Pancreas (tissue), 10 donors: ENCODE data around the gene PMP22. TPM values are rescaled to one million over a fixed set of nuclear protein-coding genes. Genes with fewer than 3 reads are reported as not detected.
A peak's percentile ranks its signal among the peaks of the same experiment; 100 is the strongest.

ENCODE experiments used
- ATAC-seq, 4 donors: fragments of 200-7000 bp; cut with Tn5 transposase; one replicate each; pipeline versions ENCODE4 v1.8.0 to v1.9.1; 2020; ENCODE audit warnings: mild to moderate bottlenecking in 4 of 4, moderate library complexity in 4 of 4
- DNase-seq, 6 donors: peaks; one replicate each; pipeline ENCODE4 v3.0.0-alpha.2; 2020
- FAIRE-seq: peaks from 2 replicates; lab custom pipeline; 2012; peaks lifted over from hg19 to GRCh38; lab: Jason Lieb, UNC
- H3K27ac ChIP-seq, 4 donors: fragments of 200-600 bp; sonication (generic); 1 replicate in 3 of 4; 2 replicates in 1 of 4; pipeline versions ENCODE4 v1.5.0 to v1.8.0; 2020
- H3K27me3 ChIP-seq, 4 donors: fragments of 200-600 bp; one replicate each; pipeline ENCODE4 v1.8.0; 2021
- H3K36me3 ChIP-seq, 3 donors: fragments of 200-600 bp; sonication (generic) in 1 of 3; one replicate each; pipeline versions ENCODE4 v1.5.0 to v1.8.0; 2020 to 2021
- H3K4me1 ChIP-seq, 3 donors: fragments of 200-600 bp; one replicate each; pipeline ENCODE4 v1.8.0; 2021
- H3K4me3 ChIP-seq, 4 donors: fragments of 200-600 bp; sonication (generic) in 2 of 4; one replicate each; pipeline versions ENCODE4 v1.5.0 to v1.8.0; 2020 to 2021
- H3K9me3 ChIP-seq, 4 donors: fragments of 200-600 bp; one replicate each; pipeline ENCODE4 v1.8.0; 2021
- WGBS, 2 donors: extraction: QIAGEN DNeasy Blood & Tissue Kit; methylation state at CpG; one replicate each; pipeline ENCODE4 v1.1.7; 2013; 5-methylcytosine and 5-hydroxymethylcytosine counted together
- intact Hi-C, 3 donors: fragments of 100-400 bp; cut with DNase I; formaldehyde crosslinking; loops; one replicate each; pipeline versions ENCODE4 v1.11.1 to v1.14.2; 2022
- polyA plus RNA-seq, 2 donors: library from polyadenylated mRNA; stranded (reverse); fragments of 200-250 nt; gene quantifications; one replicate each; pipeline ENCODE4 v1.2.3, GENCODE V29; 2013
- total RNA-seq, 6 donors: library from RNA; stranded (reverse); fragmentation: NEBNext Ultra II Directional in 4 of 6; extraction: Animal tissue kit (Norgen Biotek cat#: 25700) in 4 of 6; gene quantifications; one replicate each; pipeline versions ENCODE4 v1.2.1 to v1.2.4, GENCODE V29; 2021 to 2023
- TF ChIP-seq, protein P1 (sequence below), 4 donors: fragments of 200-600 bp; sonication (generic) in 3 of 4; IDR thresholded peaks; one replicate each; pipeline versions ENCODE4 v1.5.0 to v1.8.0; 2021; ENCODE audit warnings: antibody characterized with exemption in 4 of 4
- donor health status: healthy with polysubstance abuse.
- donor health status: DM: no; HTN: no; CAD: no; lungs with moderate emphysema.
- donor health status: DM: no; HTN: no; CAD: no.
- donor health status: control.
- donor health status: control.
- donor health status: Bipolar disorder and iron deficiency.
- donor health status: DM: yes; HTN: yes; CAD: no.
- donor health status: DM: no; HTN: no; CAD: no.
- donor health status: DM: no; HTN: no; CAD: no.
- donor health status: DM: yes; HTN: yes; CAD: no.

PMP22 gene
- total and polyA plus RNA-seq, 8 donors: 5.8 to 24.8 (median 10.4) TPM

GRCh38 chr17:15263206-15263579, 1.9 kb downstream of the PMP22 start:
- intact Hi-C loops: loop anchor here in 1 of 3 donors (5.0 kb wide), 1 partner anchor 239 kb away; no protein-coding TSS in a partner anchor
- TF ChIP-seq, protein P1, sequence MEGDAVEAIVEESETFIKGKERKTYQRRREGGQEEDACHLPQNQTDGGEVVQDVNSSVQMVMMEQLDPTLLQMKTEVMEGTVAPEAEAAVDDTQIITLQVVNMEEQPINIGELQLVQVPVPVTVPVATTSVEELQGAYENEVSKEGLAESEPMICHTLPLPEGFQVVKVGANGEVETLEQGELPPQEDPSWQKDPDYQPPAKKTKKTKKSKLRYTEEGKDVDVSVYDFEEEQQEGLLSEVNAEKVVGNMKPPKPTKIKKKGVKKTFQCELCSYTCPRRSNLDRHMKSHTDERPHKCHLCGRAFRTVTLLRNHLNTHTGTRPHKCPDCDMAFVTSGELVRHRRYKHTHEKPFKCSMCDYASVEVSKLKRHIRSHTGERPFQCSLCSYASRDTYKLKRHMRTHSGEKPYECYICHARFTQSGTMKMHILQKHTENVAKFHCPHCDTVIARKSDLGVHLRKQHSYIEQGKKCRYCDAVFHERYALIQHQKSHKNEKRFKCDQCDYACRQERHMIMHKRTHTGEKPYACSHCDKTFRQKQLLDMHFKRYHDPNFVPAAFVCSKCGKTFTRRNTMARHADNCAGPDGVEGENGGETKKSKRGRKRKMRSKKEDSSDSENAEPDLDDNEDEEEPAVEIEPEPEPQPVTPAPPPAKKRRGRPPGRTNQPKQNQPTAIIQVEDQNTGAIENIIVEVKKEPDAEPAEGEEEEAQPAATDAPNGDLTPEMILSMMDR (IDR thresholded peaks at IDR 0.05): no peak

GRCh38 chr17:15262291-15263205, 2.6 kb downstream of the PMP22 start:
- Histone ChIP-seq H3K9me3 (no peaks in the 10 kb centered on the region), H3K27ac (peak overlapping the region in 3 of 4 donors; percentile 18 to 69 (median 67)), H3K4me1 (peaks cover 23 to 25% (median 25%) of the 10 kb centered on the region in 3 donors), H3K27me3 (no peaks in the 10 kb centered on the region), H3K36me3 (no peaks in the 10 kb centered on the region), H3K4me3 (peak overlapping the region; percentile 9 to 65 (median 44))
- DNase-seq: peak; percentile 48 to 79 (median 64)
- 3 to 4% methylated on average over 59 to 60 of the region's 60 CpGs for WGBS, 2 donors
- TF ChIP-seq, protein P1 (IDR thresholded peaks at IDR 0.05): no peak
- peak in 3 of 4 donors; percentile 51 to 65 (median 57) for ATAC-seq
- intact Hi-C loops: loop anchor here in 1 of 3 donors (5.0 kb wide), 1 partner anchor 240 kb away; no protein-coding TSS in a partner anchor
- FAIRE-seq: no peak

More at GRCh38 chr17:15263206-15263579, 1.9 kb downstream of the PMP22 start:
- Histone ChIP-seq H3K36me3 (no peaks in the 10 kb centered on the region), H3K27me3 (no peaks in the 10 kb centered on the region), H3K4me1 (peaks cover 23 to 25% (median 25%) of the 10 kb centered on the region in 3 donors), H3K27ac (peak overlapping the region in 2 of 4 donors; percentile 49 to 55), H3K4me3 (peak overlapping the region in 3 of 4 donors; percentile 9 to 65 (median 56)), H3K9me3 (no peaks in the 10 kb centered on the region)
- ATAC-seq (peak in 3 of 4 donors; percentile 2 to 37 (median 18)), FAIRE-seq (no peak), DNase-seq (peak; percentile 24 to 76 (median 54))
- 13 to 20% methylated on average over 16 to 17 of the region's 17 CpGs for WGBS, 2 donors

DNA sequence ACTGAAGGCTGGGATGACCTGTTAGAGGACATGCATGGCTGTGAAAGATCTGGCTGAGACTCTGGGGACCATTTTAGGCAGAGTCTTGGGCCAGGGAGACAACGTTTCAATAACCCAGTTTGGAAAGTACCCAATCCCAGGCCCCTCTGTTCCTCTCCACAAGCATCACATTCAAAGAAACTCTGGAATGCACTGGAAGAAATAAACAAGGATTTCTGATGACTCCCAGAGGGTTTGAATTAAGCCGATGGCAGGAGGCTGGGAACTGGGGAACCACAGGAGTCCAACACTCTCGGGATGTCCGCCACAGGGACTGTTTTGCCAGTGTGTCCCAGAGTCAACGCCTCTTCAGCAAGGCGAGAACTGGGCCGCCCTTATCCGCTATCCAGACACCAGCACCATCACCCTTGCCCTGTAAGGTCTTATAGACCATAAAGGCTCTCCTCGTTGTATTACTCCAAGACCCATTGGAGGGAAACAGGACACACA, 3.3 kb downstream of the PMP22 start:
- FAIRE-seq: no peak
- H3K27me3 ChIP-seq: no peaks in the 10 kb centered on the region
- H3K27ac ChIP-seq: peak overlapping the region in 3 of 4 donors; percentile 18 to 69 (median 67)
- 19 to 20% methylated on average over 9 of the region's 9 CpGs for WGBS, 2 donors
- H3K4me1 ChIP-seq: peaks cover 23 to 28% (median 25%) of the 10 kb centered on the region in 3 donors
- H3K36me3 ChIP-seq: no peaks in the 10 kb centered on the region
- no peak for ATAC-seq
- DNase-seq: no peak
- peak overlapping the region; percentile 33 to 65 (median 49) for H3K4me3 ChIP-seq
- intact Hi-C loops: loop anchor here in 1 of 3 donors (5.0 kb wide), 1 partner anchor 240 kb away; no protein-coding TSS in a partner anchor
- H3K9me3 ChIP-seq: no peaks in the 10 kb centered on the region
- TF ChIP-seq, protein P1 (IDR thresholded peaks at IDR 0.05): no peak

DNA sequence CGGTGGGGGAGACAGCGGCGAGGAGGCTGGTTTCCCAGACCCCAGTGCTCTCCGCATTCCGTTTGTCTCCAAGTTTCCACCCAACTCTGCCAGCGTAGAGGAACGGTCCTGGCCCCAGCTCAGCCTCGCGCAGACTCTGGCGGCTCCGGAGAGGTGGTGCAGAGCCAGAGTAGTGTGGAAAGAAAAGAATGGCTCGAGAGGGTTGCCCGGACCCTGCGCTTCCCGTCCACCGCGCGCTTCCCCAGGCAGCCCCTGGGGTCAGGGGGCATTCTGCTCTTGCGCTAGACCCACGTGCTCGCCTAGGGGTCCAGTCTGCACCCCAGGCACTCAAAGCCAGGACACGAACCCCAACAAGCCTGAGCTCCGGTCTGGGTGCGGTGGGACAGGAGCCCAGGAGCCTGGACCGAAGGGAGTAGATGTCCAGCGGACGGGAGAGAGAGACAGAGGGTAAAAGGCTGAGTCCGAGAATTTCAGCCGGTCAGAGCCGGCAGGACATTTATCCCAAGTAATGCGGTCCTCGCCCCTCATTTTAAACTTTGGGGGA, 3.8 kb downstream of the PMP22 start:
- DNase-seq (peak in 5 of 6 donors; percentile 14 to 67 (median 46)), FAIRE-seq (no peak), ATAC-seq (peak in 3 of 4 donors; percentile 10 to 21 (median 21))
- Histone ChIP-seq H3K4me3 (peak overlapping the region; percentile 33 to 65 (median 49)), H3K27ac (peak overlapping the region in 2 of 4 donors; percentile 67 to 69), H3K9me3 (no peaks in the 10 kb centered on the region), H3K27me3 (no peaks in the 10 kb centered on the region), H3K36me3 (no peaks in the 10 kb centered on the region), H3K4me1 (peaks cover 23 to 28% (median 25%) of the 10 kb centered on the region in 3 donors)
- TF ChIP-seq, protein P1 (IDR thresholded peaks at IDR 0.05): no peak
- intact Hi-C loops: loop anchor here in 1 of 3 donors (5.0 kb wide), 1 partner anchor 241 kb away; no protein-coding TSS in a partner anchor
- 7 to 10% methylated on average over 32 of the region's 32 CpGs for WGBS, 2 donors
